Glutamatergic neuron (in vitro differentiated cells): ENCODE data around the gene MSMP. TPM values are rescaled to one million over a fixed set of nuclear protein-coding genes. Genes with fewer than 3 reads are reported as not detected.

Experiments used
- DNase-seq: peaks from one replicate; pipeline ENCODE4 v3.0.0; 2022
- H3K27ac Mint-ChIP-seq: one replicate; pipeline ENCODE4 v1.8.0; 2020; ENCODE audit warnings: mild to moderate bottlenecking, mixed read lengths, inconsistent platforms; ENCODE audit not compliant: unreplicated experiment
- H3K27me3 Mint-ChIP-seq: one replicate; pipeline ENCODE4 v1.8.0; 2020; ENCODE audit warnings: mild to moderate bottlenecking, moderate library complexity, mixed read lengths, inconsistent platforms; ENCODE audit not compliant: unreplicated experiment
- H3K36me3 Mint-ChIP-seq: one replicate; pipeline ENCODE4 v1.8.0; 2020; ENCODE audit warnings: mild to moderate bottlenecking, mixed read lengths, inconsistent platforms; ENCODE audit not compliant: unreplicated experiment
- H3K4me1 Mint-ChIP-seq: one replicate; pipeline ENCODE4 v1.8.0; 2020; ENCODE audit warnings: mild to moderate bottlenecking, low read depth, mixed read lengths, inconsistent platforms; ENCODE audit not compliant: unreplicated experiment
- H3K4me3 Mint-ChIP-seq: one replicate; pipeline ENCODE4 v1.8.0; 2020; ENCODE audit warnings: mild to moderate bottlenecking, mixed read lengths, inconsistent platforms; ENCODE audit not compliant: unreplicated experiment
- H3K9me3 Mint-ChIP-seq: one replicate; pipeline ENCODE4 v1.8.0; 2020; ENCODE audit warnings: mild to moderate bottlenecking, moderate library complexity, mixed read lengths, inconsistent platforms; ENCODE audit not compliant: unreplicated experiment
- CTCF ChIP-seq: fragments of 200-600 bp; sonication (generic); IDR thresholded peaks from one replicate; pipeline ENCODE4 v1.5.0; 2021; ENCODE audit not compliant: partially characterized antibody, unreplicated experiment
- total RNA-seq: library from RNA; stranded (reverse); fragmentation: NEBNext Ultra II Directional; extraction: Animal tissue kit (Norgen Biotek cat#: 25700); gene quantifications from one replicate; pipeline ENCODE4 v1.2.1, GENCODE V29; 2021; ENCODE audit not compliant: unreplicated experiment

The MSMP gene
- total RNA-seq, 1 donor from 2014 or later, result not detected

DNA sequence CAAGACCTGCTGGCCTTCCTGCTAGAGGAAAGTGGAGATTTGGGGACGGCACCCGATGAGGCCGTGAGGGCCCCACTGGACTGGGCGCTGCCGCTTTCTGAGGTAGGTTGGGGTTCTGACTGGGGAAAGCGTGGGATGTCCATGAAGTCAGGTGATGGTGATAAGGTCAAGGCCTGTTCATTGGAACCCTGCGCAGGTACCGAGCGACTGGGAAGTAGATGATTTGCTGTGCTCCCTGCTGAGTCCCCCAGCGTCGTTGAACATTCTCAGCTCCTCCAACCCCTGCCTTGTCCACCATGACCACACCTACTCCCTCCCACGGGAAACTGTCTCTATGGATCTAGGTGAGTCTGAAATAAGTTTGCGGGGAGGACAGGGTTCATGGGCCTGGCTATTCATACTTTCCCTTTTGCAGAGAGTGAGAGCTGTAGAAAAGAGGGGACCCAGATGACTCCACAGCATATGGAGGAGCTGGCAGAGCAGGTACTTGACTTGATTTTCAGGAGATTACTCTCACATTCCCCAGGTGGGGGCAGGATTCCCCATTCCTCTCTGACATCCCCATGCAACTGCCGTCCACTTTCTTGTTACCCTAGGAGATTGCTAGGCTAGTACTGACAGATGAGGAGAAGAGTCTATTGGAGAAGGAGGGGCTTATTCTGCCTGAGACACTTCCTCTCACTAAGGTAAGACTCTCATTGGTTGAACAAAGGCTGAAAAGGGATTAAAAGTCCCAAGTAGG is 21.1 kb downstream of the MSMP start:
- H3K27me3 Mint-ChIP-seq, result peaks cover 2% of the 10 kb centered on the region
- H3K4me1 Mint-ChIP-seq, result peaks cover 7% of the 10 kb centered on the region
- peak overlapping the region; percentile 89 for H3K27ac Mint-ChIP-seq
- no peaks in the 10 kb centered on the region for H3K36me3 Mint-ChIP-seq
- peaks cover 4% of the 10 kb centered on the region for H3K9me3 Mint-ChIP-seq
- TF ChIP-seq CTCF, result no peak
- peak overlapping the region; percentile 97 for H3K4me3 Mint-ChIP-seq
- no peak for DNase-seq

- H3K27me3 Mint-ChIP-seq, result peaks cover 2% of the 10 kb centered on the region
- H3K4me1 Mint-ChIP-seq, result peaks cover 7% of the 10 kb centered on the region
- peak; percentile 97 for DNase-seq
- peak within 1 kb of the TSS; percentile 89 for H3K27ac Mint-ChIP-seq
- no peaks in the 10 kb centered on the region for H3K36me3 Mint-ChIP-seq
- TF ChIP-seq CTCF, result no peak
- peak within 1 kb of the TSS; percentile 97 for H3K4me3 Mint-ChIP-seq
- peaks cover 4% of the 10 kb centered on the region for H3K9me3 Mint-ChIP-seq
These were observed 21.8 kb downstream of the MSMP start, which contains the start of the genes CREB3 and TLN1 for GRCh38 chr9:35732185-35732799. Gene CREB3 (plus strand): TSS chr9:35732666. CDS start chr9:35732773, 107 bp downstream. Gene TLN1 (minus strand): TSS chr9:35732195. CDS start chr9:35725694, 6,501 bp downstream.

- DNase-seq, result no peak
- H3K9me3 Mint-ChIP-seq, result peaks cover 4% of the 10 kb centered on the region
- TF ChIP-seq CTCF, result no peak
- peak overlapping the region; percentile 97 for H3K4me3 Mint-ChIP-seq
- no peaks in the 10 kb centered on the region for H3K36me3 Mint-ChIP-seq
- peaks cover 2% of the 10 kb centered on the region for H3K27me3 Mint-ChIP-seq
- H3K4me1 Mint-ChIP-seq, result peaks cover 7% of the 10 kb centered on the region
- peak overlapping the region; percentile 81 for H3K27ac Mint-ChIP-seq
These were observed 22.5 kb downstream of the MSMP start for GRCh38 chr9:35731415-35732184.

GRCh38 chr9:35730486-35730854 is 23.6 kb downstream of the MSMP start:
- peaks cover 1% of the 10 kb centered on the region for H3K9me3 Mint-ChIP-seq
- H3K4me1 Mint-ChIP-seq, result peaks cover 7% of the 10 kb centered on the region
- DNase-seq, result no peak
- TF ChIP-seq CTCF, result no peak
- no peak overlapping the region for H3K4me3 Mint-ChIP-seq
- peaks cover 2% of the 10 kb centered on the region for H3K27me3 Mint-ChIP-seq
- peak overlapping the region; percentile 26 for H3K27ac Mint-ChIP-seq
- H3K36me3 Mint-ChIP-seq, result no peaks in the 10 kb centered on the region
